Inferior parietal cortex (tissue), 1 donor: ENCODE data around the gene LTC4S.

ENCODE experiments used
- DNase-seq: peaks from one replicate; pipeline ENCODE4 v3.0.0-alpha.2; 2016; ENCODE audit errors: extremely low spot score

LTC4S gene

DNA sequence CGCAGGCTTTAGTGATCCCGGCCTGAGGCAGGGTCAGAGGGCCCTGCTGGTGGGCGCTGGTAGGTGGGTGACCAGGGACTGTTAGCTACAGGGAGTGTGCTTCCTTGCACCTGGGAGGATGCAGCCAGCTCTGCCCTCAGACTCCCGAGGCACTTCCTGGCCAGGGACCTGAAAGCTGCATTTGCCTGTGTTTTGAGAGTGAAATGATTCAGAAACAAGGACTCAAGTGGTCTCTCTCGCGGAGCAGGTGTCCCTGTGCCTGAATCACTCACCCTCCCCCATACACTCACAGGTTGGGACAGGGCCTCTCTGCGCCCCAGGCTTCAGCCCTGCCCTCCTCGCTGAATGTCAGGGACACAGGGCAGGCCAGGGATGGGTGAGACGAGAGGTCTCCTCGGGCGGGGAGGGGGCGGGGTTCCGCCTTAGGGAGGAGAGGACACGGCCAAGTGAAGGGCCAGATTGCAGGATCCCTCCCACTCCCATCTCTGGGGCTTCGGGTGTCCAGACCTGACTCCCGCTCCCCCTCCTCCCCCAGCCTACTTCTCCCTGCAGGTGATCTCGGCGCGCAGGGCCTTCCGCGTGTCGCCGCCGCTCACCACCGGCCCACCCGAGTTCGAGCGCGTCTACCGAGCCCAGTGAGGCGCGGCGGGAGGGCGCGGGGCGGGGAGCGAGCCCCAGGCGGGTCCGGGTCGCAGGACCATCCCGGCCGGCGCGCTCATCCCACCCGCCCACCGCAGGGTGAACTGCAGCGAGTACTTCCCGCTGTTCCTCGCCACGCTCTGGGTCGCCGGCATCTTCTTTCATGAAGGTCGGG is 1.5 kb downstream of the LTC4S start:
- DNase-seq: no peak

DNA sequence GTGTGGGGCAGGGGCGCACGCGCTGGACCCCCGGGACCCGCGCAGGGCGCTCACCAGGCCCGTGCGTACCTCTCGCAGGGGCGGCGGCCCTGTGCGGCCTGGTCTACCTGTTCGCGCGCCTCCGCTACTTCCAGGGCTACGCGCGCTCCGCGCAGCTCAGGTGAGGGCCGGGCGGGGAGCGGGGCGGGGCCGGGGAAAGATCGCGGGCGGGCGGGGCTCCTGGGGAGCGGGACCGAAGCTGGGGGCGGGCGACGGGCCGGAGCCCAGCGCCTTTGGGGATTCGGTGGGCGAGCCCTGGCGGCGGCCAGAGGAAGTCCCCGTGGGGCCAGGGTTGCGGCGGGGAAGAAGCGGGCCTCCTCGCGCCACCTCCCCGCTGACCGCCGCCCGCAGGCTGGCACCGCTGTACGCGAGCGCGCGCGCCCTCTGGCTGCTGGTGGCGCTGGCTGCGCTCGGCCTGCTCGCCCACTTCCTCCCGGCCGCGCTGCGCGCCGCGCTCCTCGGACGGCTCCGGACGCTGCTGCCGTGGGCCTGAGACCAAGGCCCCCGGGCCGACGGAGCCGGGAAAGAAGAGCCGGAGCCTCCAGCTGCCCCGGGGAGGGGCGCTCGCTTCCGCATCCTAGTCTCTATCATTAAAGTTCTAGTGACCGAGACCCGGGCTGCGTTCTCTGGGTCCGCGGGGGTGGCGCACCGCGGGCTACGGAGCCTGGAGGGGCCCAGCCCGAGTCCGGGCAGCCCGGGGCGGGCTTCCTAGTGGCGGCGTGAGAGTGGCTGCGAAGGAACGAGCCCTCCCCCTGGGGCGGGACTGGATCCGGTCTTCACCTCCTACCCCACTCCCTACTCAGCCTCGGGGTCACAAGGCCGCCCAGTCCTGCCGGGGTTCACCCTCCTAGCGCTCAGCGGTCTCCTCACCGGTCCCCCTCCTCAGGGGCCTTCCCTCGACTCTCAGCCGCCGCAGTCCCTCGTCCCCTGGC is 2.4 kb downstream of the LTC4S start:
- DNase-seq: peak; percentile 69

DNA sequence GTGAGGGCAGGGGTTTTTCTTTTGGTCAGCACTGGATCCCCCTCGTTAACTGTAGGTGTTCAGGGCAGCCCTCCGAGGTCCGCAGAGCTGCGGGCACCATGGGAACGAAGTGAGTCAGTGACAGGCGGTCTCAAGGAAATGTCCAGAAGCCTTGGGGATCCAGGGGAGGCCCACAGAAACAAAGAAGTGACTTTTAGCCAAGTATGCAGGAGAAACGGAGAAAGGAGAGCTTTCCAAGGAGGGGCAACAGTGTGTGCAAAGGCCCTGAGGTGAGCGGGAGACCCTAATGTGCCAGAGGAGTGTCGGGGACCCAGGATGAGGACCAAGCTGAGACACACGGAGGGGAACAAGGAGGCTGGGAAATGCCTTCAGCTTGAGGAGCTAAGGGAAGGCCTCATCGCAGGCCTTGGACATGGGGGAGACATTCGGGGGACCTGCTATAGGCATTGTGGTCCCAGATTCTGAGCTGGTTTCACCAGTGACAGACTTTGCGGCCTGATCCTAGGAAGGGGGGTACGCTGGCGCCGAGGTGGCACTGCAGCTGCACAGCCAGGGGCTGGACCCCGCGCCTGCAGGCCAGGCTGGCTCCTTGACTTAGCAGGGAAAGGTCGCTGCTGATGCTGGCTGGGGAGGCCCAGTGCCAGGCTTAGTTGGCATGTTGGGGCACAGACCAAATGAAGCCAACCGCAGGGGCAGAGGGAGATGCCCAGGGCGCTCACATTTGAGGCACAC is 3.3 kb downstream of the LTC4S start:
- DNase-seq: no peak

DNA sequence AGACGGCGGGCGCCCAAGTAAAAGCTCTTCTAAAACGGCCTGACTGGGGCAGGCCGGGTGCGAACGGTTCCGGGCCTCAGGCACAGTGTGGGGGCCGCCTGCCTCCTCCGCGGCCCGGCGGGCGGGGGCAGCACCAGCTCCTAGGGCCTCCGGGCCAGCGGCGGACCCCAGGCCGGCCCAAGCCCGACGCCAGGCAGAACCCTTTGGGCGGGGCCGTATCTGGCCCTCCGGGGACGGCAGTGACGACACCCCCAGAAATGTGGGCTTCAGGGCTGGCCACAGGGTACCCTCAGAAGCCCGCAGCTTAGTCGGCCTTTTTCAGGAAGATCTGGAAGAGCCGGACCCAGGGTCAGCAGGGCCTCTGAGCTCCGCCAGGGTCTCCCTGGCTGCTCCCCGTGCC is 4.0 kb downstream of the LTC4S start:
- no peak for DNase-seq

DNA sequence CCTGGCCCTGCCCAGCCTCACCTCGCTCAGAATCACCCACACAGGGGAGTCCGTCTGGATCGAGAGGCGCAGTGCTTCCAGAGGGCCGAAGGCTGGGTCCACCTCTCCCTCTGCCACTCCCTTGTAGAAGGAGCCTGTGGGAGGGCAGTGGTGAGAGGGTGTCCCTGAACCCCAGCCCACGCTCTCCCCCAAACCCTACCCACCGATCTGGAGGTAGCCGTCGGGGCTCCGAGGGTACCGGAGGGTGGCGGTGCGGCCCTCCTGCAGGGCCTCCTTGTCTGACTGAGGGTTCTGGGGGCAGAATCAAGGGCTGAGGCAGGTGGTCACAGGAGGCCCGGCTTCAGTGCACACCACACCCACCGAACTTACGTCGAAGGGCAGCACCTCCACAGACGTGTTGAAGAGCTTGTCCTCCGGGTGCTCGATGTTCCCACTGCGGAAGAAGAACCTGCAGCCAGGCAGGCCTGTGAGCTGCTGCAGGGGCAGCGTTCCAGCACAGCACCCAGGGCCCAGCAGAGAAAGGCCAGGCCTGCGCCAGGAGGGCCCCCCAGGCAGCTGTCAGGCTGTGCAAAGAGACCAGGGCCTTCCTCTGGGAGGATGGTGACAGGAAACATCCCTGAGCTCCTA is 4.5 kb downstream of the LTC4S start:
- no peak for DNase-seq

DNA sequence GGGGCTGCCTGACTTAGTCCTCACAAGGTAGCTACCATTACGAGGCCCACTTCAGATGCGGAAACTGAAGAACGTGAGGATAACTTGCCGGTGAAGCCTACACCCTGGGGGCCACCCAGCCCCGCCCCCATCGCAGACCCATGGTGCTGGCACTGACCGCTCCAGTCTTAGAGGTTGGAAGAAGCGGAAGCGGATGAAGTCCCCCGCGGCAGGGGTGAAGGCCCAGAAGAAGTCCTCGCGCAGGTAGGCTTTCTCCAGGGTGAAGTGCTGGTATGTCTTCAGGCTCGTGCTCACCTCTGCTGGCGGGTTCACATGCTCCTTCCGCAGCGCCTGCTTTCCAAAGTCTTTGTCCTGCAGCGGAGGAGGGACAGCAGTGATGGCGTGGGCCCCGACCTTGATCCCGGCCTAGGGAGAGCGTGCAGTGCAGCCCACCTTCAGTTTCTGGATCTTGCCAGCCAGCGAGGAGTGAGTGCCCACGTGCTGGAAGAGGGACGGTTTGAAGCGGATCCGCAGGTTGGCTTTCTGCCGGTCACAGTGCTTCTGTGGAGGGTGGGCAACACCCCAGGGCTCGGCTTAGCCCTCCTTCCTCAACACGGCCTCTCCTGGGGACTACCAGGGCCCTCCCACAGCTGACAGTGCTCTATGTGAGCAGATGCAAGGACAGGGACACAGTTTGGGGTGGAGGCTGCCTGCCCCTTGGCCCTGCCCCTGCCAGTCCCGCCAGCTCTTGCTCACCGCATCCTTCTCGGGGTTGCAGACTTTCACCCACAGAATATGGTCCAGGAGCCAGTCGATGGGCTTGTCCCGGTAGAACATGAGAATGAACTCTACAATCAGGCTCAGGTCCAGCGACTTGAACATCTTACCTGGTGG is 5.2 kb downstream of the LTC4S start:
- no peak for DNase-seq

DNA sequence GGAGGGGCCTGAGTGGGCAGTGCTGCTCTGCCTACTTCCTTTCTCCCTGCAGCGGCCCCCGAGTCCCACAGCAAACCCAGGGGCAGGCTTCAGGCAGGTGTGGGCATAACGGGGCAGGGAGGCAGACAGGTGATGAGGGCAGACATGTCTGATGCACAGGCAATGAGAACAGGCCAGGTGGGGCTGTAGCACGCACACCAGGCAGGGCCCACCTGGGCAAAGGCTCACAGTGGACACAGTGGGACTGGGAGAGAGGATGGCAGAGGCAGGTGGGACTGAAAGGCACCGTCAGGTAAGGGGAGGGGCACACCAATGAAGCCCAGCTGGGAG is 5.8 kb downstream of the LTC4S start:
- DNase-seq: no peak

DNA sequence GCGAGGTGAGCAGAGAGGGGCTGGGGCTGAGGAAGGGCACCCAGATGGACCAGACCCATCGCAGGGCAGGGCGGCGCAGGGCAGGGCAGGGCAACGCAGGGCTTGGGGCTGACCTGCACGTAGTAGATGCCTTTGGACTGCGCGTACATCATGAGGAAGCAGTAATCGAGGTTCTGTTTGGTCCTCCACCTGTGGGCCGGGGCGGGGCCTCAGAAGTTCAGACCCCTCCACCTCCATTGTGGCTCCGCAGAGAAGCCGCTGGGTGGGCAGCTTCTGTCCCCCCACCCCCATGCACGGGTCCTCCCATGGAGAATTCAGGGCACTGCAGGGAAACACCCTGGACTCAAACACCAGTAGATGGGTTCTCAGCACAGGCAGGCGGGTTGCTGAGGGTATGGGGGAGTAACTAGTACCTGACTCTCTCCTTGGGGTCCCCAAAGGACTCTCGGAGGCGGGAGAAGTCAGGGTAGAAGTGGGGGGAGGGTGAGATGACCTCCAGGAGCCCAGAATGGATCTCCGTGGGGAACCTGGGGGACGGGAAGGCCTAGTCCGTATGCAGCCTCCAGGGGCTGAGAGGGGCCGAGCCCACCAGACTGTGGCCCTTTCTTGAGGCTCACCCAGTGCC is 6.4 kb downstream of the LTC4S start:
- DNase-seq: no peak

DNA sequence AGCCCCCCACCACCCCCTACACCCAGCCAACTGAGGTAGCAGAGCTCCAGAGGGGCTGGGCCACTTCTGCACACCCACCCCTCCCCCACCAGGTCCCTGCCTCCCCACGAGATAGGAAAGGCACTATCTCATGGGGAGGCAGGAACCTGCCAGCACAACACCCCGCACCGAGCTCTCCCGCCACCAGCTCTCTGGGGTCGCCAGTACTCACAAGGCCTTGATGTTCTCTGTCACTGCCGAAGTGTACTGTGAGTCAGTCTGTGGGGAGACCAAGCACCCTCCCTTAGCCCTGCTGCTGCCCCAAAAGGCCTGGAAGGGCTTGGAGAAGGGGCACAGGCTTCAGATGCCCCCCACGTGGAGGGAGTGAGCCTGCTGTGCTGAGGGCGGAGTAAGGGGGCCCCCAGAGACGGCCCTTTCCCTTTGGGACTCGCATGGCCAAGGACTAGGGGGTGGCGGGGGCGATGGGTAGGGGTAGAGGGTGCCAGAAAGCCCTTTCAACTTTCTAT is 7.0 kb downstream of the LTC4S start:
- DNase-seq: no peak

DNA sequence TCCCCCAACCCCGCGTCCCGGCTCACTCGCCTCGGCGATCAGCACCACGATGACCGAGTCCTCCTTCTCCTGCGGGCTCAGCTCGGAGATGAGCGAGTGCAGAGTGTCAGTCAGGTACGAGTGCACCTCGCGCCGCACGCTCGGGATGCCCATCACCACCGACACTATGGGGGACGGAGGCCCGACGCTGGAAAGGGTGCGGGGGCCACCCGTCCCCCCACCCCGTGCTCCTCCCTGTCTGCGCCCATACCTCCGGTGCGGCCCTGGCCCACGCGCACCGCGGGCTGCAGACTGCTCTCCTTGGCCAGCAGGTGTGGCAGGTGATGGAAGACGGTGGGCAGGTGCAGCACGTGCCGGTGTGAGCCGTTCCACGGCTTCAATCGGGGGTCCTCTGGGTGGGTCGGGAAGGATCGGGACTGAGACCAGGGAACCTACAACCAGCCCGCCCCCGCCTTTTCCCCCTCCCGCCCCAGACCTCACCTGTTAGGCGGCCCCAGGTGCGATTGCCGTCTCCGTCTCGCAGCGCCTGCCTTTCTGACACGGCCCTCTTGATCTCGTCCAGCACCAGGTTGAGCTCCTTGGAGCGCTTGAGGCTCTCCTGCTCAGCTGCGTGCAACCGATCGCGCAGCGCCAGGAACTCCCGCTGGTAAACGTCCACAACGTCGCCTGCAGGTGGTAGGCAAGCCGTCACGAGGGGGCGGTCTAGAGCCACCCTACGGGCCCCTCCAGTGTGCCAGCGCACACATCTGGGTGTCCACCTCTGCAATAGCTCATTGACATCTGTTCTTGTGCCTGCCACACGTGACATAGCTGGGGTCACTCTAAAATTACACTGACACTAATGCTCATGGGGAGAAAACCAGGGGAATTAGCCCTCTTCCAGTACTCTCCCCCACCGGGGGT is 7.8 kb downstream of the LTC4S start:
- DNase-seq: no peak

DNA sequence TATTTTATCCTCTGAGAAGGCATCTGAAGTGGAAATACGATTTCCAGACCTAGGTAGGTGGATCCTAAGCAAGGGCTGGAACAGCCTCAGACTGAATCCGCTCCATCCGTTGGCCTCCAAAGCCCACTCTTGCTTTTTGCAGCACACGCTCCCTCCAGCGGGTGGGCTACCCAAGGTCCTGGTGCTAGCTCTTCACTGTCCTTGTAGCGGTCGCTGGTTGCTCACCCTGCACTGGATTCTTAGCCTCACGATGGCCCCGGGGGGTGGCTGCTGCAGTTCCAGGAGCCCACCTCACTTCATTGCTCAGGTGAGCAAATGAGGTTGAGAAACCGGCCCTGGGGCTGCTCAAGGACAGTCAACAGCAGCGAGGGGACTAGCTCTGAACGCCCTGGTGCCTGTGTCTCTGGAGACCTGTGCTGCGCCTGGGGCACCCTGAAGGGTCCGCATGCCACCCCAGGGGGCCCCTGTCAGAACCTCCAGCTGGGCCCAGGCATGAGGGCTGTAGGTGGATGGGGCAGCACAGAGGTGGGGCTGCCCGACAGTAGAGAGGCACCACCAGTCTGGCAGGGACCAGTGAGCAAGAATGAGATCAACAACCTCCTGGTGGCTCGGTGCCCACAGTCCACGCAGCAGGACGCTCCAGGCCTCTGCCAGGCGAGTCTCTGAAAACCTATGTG is 8.6 kb downstream of the LTC4S start:
- DNase-seq: no peak

DNA sequence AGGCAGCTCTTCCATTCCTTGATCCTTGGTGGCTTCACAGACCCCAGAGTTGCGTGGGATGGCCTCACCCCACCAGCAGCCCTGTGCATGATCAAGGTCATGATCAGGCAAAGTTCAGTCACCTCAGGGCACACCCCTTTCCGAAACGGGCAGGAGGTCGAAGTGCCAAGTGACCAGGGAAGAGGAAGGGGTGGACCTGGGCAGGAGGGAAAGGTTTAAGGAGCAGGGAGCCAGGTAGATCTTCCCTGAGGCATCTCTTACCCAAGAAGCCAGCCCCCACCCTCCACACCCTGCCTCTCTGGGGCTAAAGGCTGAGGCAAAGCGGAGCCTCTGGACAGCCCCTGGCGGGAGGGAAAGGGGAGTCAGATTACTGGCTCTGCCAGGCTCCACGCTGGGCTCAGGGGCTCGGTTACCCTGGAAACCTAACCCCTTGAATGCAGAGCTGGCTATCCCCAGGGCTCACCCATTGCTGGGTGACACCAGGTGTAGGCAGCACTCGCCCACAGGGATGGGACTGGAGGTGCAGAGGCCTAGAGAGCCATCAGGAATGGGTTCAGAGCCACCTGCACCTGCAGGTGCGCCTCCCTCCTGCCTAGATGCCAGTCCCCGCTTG is 9.3 kb downstream of the LTC4S start:
- no peak for DNase-seq

DNA sequence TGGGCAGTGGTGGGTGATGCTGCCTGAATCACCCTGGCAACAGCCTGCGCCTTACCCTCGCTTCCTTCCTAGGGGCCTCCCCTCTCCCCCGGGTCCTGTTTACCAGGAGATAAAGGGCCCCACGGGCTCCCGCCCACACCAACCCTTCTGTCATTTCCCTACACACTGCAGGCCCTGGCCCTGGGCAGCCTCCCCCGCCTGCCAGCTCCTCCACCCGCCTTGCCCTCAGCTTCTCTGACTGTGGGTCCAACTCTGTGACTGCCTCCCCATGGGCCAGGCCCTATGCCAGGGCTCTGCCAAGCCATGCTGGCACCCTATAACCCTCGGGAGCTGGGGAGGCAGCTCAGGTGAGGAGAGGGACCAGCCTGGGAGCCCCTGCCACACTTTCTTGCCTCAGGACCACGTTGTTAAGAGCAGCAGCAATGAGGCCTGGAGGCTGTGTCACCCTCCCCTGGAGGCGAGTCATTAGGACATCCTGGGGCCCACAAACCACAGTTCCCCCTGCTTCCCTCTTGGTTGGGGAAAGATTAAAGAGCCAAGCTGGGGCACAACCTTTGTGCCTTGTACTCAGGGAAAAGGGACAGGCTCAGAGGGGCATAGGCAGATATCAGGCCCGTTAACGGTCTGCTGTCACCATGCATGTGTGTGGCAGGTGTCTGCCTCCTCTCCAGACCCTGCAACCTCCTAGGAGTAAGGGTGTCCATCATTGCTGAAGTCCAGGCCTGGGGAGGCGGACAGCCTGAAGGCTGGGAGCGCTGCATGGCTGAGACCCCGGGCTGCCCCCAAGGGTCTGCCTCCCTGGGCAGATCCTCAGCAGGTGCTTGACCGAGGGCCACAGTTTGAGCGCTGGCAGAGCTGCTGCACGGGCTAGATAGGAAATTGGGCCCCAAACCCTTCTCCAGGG is 10.1 kb downstream of the LTC4S start:
- DNase-seq: no peak

DNA sequence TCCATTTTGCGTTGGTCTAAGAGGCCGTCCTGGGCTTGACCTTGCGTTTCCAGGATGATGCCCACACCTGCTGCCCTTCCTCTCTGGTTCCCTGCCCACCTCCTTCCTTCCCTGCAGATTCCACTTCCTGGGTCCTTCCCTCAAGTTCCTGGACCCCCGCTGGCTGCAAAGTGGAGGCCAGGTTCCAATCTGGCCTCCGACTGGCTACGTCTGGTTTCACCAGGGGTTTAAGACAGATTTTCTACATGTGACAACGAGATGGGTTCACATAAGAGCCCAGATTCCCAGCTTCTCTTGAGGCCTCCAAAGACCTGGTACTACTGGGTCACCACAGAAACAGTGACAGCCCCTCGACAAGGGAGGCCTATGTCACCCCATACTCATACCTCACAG is 10.8 kb downstream of the LTC4S start:
- DNase-seq: no peak

DNA sequence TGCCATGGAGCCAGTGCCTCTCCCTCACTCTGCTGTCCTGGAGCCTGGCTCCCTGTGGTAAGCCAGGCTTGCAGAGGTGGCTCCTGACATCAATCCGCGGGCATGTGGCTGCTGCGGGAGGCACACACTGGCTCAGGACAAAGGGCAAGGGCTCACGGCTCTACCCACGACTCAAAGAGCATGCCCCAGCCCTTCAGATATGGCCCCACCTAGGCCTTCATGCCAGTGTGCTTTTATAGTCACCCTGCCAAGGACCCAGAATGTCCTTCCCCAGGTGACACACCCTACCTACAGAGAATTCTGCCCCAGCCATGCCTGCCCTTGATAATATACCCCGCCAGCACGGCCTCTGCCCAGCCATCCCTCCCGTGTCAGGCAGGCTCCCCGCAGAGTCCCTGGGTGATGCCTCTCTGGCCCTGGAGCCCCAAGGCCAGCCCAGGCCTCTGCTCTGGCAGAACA is 11.3 kb downstream of the LTC4S start:
- DNase-seq: no peak

DNA sequence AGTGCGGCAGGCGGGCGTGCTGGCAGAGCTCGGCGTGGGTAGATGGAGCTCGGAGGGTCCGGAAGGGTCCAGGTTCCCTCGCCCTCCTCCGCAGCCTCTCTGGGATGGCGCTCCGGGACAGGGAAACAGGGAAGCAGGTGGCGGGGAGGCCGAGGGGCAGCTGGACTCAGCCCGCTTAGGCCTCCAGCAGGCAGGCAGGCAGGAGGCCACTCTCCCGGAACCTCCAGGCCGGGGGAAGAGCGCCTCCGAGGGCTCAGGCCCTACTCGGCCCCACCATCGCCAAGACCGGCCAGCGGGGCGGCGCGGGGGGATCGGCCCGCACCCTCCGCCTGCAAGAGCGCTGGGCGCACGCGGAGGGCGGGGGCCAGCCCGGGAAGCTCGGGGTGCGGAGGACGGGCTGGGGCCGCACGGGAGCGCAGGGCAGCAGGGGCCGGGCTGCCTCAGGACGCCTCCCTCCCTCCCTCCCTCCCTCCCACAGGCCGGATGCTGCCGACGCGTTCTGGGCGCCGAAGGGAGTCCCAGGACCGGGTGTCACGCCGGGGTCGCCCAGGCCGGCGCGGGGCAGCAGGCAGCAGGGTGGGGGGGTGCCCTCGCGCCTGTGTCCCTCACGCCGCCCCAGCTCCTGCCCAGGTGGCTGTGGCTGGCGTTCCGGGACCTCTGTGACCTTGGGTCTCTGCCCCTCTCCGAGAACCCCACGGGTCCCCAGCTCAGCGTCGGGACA is 11.9 kb downstream of the LTC4S start:
- DNase-seq: no peak
